ENCODE results near the gene CISD1. TPM values are rescaled to one million over a fixed set of nuclear protein-coding genes. Genes with fewer than 3 reads are reported as not detected.

Gene CISD1
- total RNA-seq, 1 donor: 31.5 TPM

DNA sequence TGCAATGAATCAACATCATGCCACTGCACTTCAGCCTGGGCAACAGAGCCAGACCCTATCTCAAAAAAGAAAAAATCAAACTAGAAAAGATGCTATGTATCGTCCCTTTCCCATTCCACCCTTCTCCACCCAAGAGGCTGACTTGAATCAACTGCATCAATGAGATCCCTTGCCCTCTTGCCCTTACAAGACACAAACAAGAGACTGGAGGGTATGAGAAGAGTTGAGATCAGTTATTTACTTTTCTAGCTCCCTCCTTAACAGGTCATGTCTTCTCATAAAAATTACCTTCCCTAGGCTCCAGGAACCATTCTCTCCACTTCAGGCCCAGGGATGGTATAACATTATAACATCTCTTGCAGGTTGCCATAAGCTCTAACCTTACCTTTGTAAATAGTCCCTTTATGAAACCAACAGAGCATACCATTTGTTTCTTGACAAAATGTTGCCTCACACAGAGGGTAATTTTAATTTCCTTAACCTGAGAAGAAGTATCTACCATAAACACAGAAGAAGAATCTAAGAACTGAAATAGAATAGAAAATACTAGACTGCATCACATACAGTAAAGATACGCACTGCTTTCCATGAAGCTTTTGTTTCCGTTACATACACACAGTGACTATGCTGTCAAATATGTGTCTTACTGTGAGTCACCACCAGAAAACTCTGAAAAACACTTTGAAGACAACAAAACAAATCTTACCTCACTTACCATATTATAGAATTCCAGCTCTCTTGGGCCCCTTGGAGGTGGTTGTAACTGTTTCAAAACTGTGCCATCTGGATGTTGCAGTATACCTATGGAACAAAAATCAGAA, 31.7 kb upstream of the CISD1 start:
- H3K9me3 ChIP-seq (ENCODE audit: low read depth, low read length): no peaks in the 10 kb centered on the region
- no peaks in the 10 kb centered on the region for H3K27me3 ChIP-seq (ENCODE audit: insufficient read depth, low read length)
- H3K79me2 ChIP-seq (ENCODE audit: insufficient read depth, low read length): peaks cover 12% of the 10 kb centered on the region
- H3K4me2 ChIP-seq (ENCODE audit: insufficient read depth, low read length): peak overlapping the region; percentile 66
- H3K4me1 ChIP-seq (ENCODE audit: insufficient read depth, low read length): peaks cover 41% of the 10 kb centered on the region
- DNase-seq (ENCODE audit: insufficient read length, low spot score, missing footprints): peak; percentile 73
- H3K4me3 ChIP-seq (ENCODE audit: insufficient read depth, low read length): peak overlapping the region; percentile 34
- no peaks in the 10 kb centered on the region for H4K20me1 ChIP-seq (ENCODE audit: insufficient read depth, low read length)
- H2AFZ ChIP-seq (ENCODE audit: low read length): peak overlapping the region; percentile 34
- no peaks in the 10 kb centered on the region for H3K36me3 ChIP-seq (ENCODE audit: insufficient read depth, low read length)
- H3K27ac ChIP-seq (ENCODE audit: low read depth, low read length): peak overlapping the region; percentile 87
- TF ChIP-seq, protein P1, sequence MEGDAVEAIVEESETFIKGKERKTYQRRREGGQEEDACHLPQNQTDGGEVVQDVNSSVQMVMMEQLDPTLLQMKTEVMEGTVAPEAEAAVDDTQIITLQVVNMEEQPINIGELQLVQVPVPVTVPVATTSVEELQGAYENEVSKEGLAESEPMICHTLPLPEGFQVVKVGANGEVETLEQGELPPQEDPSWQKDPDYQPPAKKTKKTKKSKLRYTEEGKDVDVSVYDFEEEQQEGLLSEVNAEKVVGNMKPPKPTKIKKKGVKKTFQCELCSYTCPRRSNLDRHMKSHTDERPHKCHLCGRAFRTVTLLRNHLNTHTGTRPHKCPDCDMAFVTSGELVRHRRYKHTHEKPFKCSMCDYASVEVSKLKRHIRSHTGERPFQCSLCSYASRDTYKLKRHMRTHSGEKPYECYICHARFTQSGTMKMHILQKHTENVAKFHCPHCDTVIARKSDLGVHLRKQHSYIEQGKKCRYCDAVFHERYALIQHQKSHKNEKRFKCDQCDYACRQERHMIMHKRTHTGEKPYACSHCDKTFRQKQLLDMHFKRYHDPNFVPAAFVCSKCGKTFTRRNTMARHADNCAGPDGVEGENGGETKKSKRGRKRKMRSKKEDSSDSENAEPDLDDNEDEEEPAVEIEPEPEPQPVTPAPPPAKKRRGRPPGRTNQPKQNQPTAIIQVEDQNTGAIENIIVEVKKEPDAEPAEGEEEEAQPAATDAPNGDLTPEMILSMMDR (IDR thresholded peaks at IDR 0.05; ENCODE audit: extremely low read depth, low read depth, low read length): no peak

DNA sequence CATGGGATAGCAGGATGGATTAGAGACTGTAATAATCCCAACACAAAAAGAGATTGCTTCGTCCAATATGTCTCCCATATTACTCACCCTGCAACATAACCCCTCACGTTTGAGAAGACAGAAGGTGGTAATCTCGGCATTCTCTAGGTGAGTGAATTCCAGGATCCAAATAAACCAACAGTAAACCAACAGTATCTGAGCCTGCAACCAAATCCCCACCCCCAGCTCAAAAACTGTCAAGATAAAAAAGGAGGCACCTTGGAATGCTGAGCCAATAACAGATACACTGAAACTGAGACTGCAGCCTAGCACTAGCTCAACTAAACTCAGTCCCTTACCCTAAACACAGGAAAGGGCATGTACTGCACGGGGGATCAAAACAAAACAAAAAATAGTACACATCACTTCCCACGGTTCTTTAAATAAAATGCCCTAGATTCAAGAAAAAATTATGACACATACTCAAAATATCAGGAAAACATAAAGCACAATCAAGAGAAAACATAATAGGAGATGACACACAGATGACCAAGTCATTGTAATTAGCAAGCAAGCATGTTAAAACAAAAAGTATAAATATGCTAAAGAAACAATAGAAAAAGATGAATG, 29.3 kb upstream of the CISD1 start:
- Histone ChIP-seq H3K9me3 (ENCODE audit: low read depth, low read length) (no peaks in the 10 kb centered on the region), H4K20me1 (ENCODE audit: insufficient read depth, low read length) (no peaks in the 10 kb centered on the region), H3K36me3 (ENCODE audit: insufficient read depth, low read length) (no peaks in the 10 kb centered on the region), H2AFZ (ENCODE audit: low read length) (no peak overlapping the region), H3K4me1 (ENCODE audit: insufficient read depth, low read length) (peaks cover 41% of the 10 kb centered on the region), H3K4me2 (ENCODE audit: insufficient read depth, low read length) (peak overlapping the region; percentile 53), H3K27ac (ENCODE audit: low read depth, low read length) (peak overlapping the region; percentile 59), H3K79me2 (ENCODE audit: insufficient read depth, low read length) (peaks cover 17% of the 10 kb centered on the region), H3K4me3 (ENCODE audit: insufficient read depth, low read length) (peak overlapping the region; percentile 12), H3K27me3 (ENCODE audit: insufficient read depth, low read length) (no peaks in the 10 kb centered on the region)
- TF ChIP-seq, protein P1 (IDR thresholded peaks at IDR 0.05; ENCODE audit: extremely low read depth, low read depth, low read length): no peak
- peak; percentile 74 for DNase-seq (ENCODE audit: insufficient read length, low spot score, missing footprints)

DNA sequence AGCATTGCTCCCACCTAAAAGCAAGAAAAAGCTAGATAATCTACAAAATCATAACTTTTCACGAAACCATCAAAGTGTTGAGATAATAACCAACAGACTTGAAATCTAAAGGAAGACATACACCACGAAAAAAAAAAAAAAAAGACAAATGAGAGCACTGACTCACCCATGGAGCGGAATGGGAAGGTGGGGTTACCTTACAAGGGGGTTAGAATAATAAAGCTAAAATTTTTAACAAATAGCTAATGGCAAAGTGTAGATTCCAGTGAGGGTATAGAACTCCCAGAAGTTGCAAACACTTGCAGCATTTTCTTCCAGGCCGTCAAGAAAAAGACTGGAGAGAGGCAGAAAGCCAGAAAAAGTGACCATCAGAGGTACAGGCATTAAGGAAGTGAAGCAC, 28.4 kb upstream of the CISD1 start:
- peaks cover 41% of the 10 kb centered on the region for H3K4me1 ChIP-seq (ENCODE audit: insufficient read depth, low read length)

More for the DNA sequence above, 28.4 kb upstream of the CISD1 start:
- Histone ChIP-seq H2AFZ (ENCODE audit: low read length) (peak overlapping the region; percentile 5), H3K79me2 (ENCODE audit: insufficient read depth, low read length) (peaks cover 19% of the 10 kb centered on the region), H3K27ac (ENCODE audit: low read depth, low read length) (peak overlapping the region; percentile 59), H3K36me3 (ENCODE audit: insufficient read depth, low read length) (no peaks in the 10 kb centered on the region), H3K4me3 (ENCODE audit: insufficient read depth, low read length) (no peak overlapping the region), H3K9me3 (ENCODE audit: low read depth, low read length) (no peaks in the 10 kb centered on the region), H4K20me1 (ENCODE audit: insufficient read depth, low read length) (no peaks in the 10 kb centered on the region), H3K4me2 (ENCODE audit: insufficient read depth, low read length) (peak overlapping the region; percentile 53), H3K27me3 (ENCODE audit: insufficient read depth, low read length) (no peaks in the 10 kb centered on the region)
- peak; percentile 82 for DNase-seq (ENCODE audit: insufficient read length, low spot score, missing footprints)
- TF ChIP-seq, protein P1 (IDR thresholded peaks at IDR 0.05; ENCODE audit: extremely low read depth, low read depth, low read length): no peak
